Mesodermal cell (in vitro differentiated cells): ENCODE data around the gene PTDSS2.

ENCODE experiments used
- H3K27ac ChIP-seq: 2 replicates; pipeline ENCODE4 v1.7.0; 2013; ENCODE audit warnings: mild to moderate bottlenecking, low read depth, low read length, moderate library complexity; ENCODE audit not compliant: severe bottlenecking
- H3K36me3 ChIP-seq: 2 replicates; pipeline ENCODE4 v1.7.1; 2013; ENCODE audit warnings: mild to moderate bottlenecking, low read length, moderate library complexity; ENCODE audit not compliant: control insufficient read depth, insufficient read depth
- H3K4me1 ChIP-seq: one replicate; pipeline ENCODE4 v1.7.1; 2013; ENCODE audit warnings: mild to moderate bottlenecking, low read length; ENCODE audit not compliant: insufficient read depth, control insufficient read depth, poor library complexity, severe bottlenecking
- H3K4me3 ChIP-seq: 2 replicates; pipeline ENCODE4 v1.7.0; 2013; ENCODE audit warnings: low read length, control low read depth, mild to moderate bottlenecking; ENCODE audit not compliant: insufficient read depth, poor library complexity, severe bottlenecking; ENCODE audit errors: extremely low read depth
- H3K9me3 ChIP-seq: 2 replicates; pipeline ENCODE4 v1.7.1; 2013; ENCODE audit warnings: mild to moderate bottlenecking, low read length, moderate library complexity; ENCODE audit not compliant: control insufficient read depth
- WGBS, 2 experiments: methylation state at CpG; one replicate each; pipeline ENCODE4 v1.1.5; 2013; ENCODE audit warnings: missing lambda C conversion rate in 2 of 2; ENCODE audit not compliant: insufficient coverage in 2 of 2; 5-methylcytosine and 5-hydroxymethylcytosine counted together

Gene PTDSS2

DNA sequence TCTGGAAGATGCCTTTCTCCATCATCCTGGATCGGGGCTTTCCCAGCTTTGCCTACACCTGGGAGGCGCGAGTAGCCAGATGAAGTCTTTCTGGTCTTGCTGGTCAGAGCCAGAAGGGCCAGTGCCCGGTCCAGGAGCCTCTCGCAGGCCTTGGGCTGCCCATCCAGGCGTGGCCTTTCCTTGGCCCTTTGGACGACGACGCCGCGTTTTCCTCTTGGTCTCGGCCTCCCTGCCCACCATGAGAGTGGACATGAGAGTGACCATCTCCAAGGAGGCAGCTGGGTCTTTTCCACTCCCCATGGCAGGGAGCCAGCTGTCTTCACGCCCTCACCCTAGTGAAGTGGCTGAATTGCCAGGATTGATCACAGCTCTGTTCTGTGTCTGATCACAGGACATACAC, 3.5 kb downstream of the PTDSS2 start:
- 97 to 98% methylated on average over 13 of the region's 13 CpGs for WGBS, 2 experiments
- no peak overlapping the region for H3K4me3 ChIP-seq

DNA sequence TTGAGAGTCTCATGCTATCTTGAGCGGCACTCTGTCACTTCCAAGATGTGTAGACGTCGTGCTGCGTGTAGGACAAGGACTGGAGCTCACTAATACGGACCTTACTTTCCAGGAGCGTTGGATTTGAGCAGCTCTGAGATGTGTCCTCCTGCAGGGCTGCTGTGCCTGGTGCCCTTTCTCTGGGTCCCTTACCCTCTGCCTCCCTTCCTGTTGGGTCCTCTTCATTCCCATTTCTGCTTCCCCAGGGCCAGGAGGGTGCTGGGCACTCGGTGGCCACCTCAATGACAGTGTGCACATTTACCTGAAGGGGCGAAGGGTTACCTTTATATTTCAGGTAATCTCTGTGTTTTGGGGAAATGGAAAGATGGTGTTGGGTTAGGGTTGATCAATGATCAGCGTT, 4.0 kb downstream of the PTDSS2 start:
- 94 to 97% methylated on average over 7 to 8 of the region's 9 CpGs for WGBS, 2 experiments

More for the DNA sequence above, 3.5 kb downstream of the PTDSS2 start:
- H3K36me3 ChIP-seq: peaks cover 55% of the 10 kb centered on the region
- H3K27ac ChIP-seq: no peak overlapping the region
- no peaks in the 10 kb centered on the region for H3K9me3 ChIP-seq
- peaks cover 19% of the 10 kb centered on the region for H3K4me1 ChIP-seq

DNA sequence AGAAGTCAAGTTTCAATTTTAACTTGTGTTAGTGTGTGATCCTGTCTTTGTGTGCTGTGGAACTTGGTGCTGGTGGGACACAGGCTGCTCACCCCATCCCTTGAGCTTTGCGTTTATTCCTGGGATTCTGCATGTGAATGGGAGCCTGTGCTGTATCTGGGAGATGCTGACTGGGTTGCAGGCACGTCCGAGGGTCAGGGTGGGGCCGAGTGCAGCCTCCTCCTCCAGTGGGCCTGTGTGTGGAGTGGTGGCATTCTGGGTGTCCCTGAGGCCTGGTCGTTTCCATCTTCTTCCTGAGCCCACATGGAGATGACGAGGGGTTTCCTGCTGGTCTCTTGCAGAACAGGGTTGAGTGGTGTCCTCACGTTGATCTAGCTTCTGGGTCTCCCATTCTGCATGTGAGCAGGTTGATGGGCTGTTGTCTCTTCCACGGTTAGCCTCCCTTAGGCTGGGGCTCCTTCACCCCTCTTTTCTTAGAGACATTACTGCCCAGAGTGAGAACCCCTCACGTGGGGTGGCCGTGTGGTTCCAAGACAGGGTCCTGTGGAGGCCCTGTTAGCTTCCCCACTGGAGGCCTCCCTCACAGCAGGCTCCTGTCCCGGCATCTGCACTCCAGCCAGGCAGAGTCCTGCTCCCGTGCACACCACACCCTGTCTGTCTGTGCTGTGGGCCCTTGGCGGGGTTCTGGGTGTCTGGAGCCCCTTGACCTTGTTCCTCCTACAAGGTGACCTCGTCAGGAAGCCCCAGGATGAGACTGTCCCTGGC, 4.9 kb downstream of the PTDSS2 start:
- H3K9me3 ChIP-seq: no peaks in the 10 kb centered on the region
- 80 to 83% methylated on average over 12 to 14 of the region's 14 CpGs for WGBS, 2 experiments
- H3K36me3 ChIP-seq: peaks cover 67% of the 10 kb centered on the region
- H3K4me3 ChIP-seq: no peak overlapping the region
- H3K4me1 ChIP-seq: peaks cover 19% of the 10 kb centered on the region
- no peak overlapping the region for H3K27ac ChIP-seq

More for the DNA sequence above, 4.0 kb downstream of the PTDSS2 start:
- Histone ChIP-seq H3K4me3 (no peak overlapping the region), H3K4me1 (peaks cover 18% of the 10 kb centered on the region), H3K27ac (no peak overlapping the region), H3K9me3 (no peaks in the 10 kb centered on the region), H3K36me3 (peaks cover 57% of the 10 kb centered on the region)

DNA sequence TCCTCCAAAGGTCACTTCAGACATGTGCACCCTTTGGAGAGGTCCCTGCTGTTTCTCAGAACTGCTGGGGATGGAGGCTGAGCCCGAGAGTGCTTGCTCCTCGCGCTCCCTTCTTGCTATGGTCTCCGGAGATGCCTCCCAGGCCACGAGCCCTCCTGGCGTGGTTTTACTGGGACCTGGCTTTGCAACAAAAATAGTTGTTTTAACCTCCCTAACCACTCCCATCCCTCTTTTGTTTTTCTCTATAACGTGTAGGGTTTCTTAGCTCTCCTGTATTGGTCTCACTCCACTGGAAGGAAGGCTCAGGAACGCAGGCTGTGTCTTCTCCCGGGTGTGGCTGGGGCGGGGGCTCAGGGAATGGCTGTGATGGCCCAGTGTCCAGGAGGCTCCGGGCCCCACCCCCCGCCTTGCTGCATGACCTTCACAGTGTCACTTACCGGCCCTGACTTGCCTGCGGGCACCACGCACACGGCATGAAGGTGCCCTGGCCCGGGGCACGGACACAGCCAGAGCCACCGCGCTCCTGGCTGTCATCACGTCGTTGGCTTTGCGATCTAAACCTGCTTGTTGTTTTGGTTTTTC, 5.6 kb downstream of the PTDSS2 start:
- Histone ChIP-seq H3K36me3 (peaks cover 74% of the 10 kb centered on the region), H3K4me1 (peaks cover 25% of the 10 kb centered on the region), H3K9me3 (no peaks in the 10 kb centered on the region), H3K4me3 (no peak overlapping the region), H3K27ac (no peak overlapping the region)
- WGBS, 2 experiments: 92% methylated on average over 10 to 18 of the region's 23 CpGs

DNA sequence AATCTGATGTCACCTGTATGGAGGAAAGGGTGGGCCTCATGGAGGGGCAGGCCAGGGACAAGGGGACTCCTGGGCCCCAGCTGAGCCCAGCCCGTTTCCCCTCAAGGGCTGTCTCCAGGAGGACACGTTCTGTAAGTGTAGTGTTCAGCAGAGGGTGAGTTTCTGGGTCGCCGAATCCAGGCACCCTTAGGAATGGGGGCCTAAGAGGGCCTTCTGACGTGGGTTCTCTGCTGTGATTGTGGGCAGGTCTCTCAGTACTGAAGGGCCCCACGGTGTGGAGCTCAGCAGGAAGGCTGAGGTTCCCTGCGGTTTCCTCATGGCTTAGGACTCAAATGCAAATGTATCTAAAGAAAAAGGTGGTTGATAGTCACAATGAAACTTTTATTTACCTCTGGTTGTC, 6.5 kb downstream of the PTDSS2 start:
- Histone ChIP-seq H3K9me3 (no peaks in the 10 kb centered on the region), H3K27ac (no peak overlapping the region), H3K4me1 (peaks cover 21% of the 10 kb centered on the region), H3K4me3 (no peak overlapping the region), H3K36me3 (peaks cover 77% of the 10 kb centered on the region)
- 83 to 90% methylated on average over 5 of the region's 7 CpGs for WGBS, 2 experiments

DNA sequence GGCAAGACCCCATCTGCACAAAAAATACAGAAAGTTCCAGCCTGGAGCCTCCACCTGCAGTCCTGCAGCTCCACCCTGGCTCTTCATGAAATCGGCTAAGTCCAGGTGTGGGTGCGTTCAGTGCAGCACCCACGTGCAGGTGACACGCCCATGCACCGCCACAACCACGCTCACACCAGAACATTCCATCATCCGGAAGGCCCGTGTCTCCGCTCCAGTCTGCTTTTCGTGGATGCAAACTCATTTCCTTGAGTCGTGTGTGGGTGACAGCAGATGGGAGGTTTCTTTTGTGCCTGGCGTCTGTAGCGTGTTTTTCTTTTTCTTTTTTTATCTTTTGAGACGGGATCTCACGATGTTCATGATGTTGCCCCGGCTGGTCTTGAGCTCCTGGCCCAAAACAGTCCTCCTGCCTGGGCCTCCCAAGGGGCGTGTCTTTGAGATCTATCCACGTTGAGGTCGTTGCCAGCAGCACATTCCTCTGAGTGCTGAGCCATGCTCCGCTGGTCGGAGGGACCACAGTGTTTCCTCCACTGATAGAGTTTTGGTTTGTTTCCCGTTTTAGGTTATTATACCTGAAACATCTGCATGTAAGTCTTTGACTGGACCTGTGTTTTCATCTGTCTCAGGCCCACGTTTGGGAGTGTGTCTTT, 7.2 kb downstream of the PTDSS2 start:
- Histone ChIP-seq H3K4me1 (peaks cover 14% of the 10 kb centered on the region), H3K27ac (no peak overlapping the region), H3K9me3 (no peaks in the 10 kb centered on the region), H3K4me3 (no peak overlapping the region), H3K36me3 (peaks cover 76% of the 10 kb centered on the region)
- 91 to 93% methylated on average over 22 to 23 of the region's 23 CpGs for WGBS, 2 experiments

DNA sequence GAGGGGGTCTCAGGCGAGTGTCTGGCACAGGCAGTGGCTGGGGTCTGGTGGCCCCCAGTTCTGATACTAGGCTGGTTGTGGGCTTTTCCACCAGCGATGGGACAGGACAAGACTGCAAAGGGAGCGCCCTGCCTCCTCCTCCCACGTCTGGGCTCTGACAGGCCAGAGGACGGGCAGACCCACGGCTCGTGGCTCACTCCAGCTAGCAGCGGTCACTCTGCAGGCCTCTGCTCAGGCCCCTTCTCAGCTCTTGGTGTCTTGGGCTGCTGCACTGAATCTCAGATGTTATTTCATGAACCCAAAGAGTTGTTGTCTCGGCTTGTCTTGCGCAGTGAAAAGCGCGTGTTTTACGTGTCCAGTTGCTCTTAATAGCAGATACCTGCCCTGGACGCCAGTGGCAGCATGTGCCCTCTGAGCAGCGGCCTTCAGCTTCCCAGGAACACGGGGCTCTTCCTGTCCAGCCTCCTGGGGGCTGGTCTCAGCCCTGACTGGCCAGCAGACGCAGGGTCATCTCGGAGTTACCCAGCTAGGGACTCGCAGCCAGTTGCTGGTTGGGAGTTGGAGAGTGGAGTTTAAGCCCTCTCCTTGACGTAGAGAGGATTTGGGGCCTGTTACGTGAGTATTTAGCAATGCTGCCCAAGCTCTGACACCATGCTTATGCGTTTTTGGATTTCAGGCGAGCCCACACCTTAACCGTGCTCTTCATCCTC, 9.6 kb downstream of the PTDSS2 start:
- Histone ChIP-seq H3K4me3 (no peak overlapping the region), H3K36me3 (peaks cover 66% of the 10 kb centered on the region), H3K4me1 (peaks cover 14% of the 10 kb centered on the region), H3K9me3 (no peaks in the 10 kb centered on the region), H3K27ac (no peak overlapping the region)
- 96 to 99% methylated on average over 21 to 23 of the region's 24 CpGs for WGBS, 2 experiments

DNA sequence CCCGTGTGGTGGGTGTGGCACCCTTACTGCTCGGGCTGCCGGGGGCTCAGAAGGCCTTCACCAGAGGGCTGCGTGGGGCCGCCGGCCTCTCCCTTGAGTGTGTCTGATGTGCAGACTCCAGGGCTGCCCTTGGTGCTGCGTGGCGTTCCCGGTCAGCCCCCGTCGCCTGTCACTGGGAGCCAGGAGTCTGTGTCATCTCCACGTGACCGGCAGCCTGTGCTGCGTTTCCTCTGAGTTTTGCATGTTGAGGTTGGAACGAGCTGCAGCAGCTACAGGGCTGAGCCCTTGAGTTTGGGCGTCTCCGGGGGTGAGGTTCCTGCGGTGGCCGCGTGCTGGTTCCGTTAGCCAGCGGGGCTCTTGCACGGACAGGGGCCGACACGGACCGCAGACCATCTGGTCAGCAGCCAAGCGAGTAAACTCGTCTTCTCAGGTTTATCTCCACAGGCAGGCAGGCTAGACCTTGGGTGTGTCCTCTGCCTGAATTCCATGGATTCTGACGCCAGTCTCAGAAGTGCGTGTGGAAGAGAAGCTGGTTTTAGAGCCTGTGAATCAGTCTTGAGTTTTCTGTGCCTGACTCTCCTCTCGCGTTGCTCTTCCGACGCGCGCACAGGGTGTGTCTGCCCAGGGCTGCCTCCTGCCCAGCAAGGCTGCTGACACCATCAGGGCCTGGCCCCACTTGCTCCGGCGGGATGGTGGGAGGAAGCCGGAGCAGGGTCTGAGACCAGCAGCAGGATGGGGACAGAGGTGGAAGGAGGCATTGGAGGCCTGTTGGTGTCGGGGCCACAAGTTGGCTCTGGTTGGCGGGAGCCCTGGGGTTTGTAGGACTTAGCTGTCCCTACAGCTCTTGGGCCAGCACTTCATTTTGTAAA, 10.5 kb downstream of the PTDSS2 start:
- Histone ChIP-seq H3K4me1 (peaks cover 12% of the 10 kb centered on the region), H3K9me3 (no peaks in the 10 kb centered on the region), H3K36me3 (peaks cover 66% of the 10 kb centered on the region), H3K4me3 (no peak overlapping the region), H3K27ac (peak overlapping the region; percentile 62)
- WGBS, 2 experiments: 96 to 98% methylated on average over 38 to 39 of the region's 41 CpGs

DNA sequence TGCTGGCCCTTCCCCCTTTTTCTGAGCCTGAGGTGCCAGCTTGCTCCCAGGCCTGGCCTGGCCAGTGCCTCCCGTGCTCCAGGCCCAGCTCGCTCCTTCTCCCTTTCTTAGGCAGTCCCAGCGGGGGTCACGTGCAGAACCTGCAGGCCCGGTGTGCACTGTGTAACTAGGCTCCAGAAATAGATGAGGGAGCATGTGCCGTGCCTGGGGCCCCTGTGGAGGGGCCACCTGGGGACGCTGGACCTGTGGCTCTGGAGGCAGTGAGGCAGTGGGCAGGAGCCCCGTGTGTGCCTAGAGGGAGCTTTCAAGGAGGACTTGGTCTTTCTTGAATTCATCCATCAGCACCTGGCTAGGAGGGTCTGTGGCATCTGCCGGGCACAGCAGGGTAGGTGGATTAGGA, 11.5 kb downstream of the PTDSS2 start:
- Histone ChIP-seq H3K9me3 (no peaks in the 10 kb centered on the region), H3K27ac (no peak overlapping the region), H3K4me3 (no peak overlapping the region), H3K4me1 (peaks cover 12% of the 10 kb centered on the region), H3K36me3 (peaks cover 61% of the 10 kb centered on the region)
- WGBS, 2 experiments: 94 to 96% methylated on average over 5 to 7 of the region's 9 CpGs
